ENCODE measurements around the gene IFNK. TPM values are rescaled to one million over a fixed set of nuclear protein-coding genes. Genes with fewer than 3 reads are reported as not detected.

The IFNK gene
- total RNA-seq, 2 donors from 2014 or later: not detected

- Mint-ChIP-seq H3K9me3 (peaks cover 9 to 10% of the 10 kb centered on the region in 2 donors), H3K27ac (peak overlapping the region; percentile 97 to 100), H3K36me3 (peaks cover 23 to 24% of the 10 kb centered on the region in 2 donors)
- ATAC-seq: peak; percentile 77 to 85
- peak; percentile 87 to 96 for DNase-seq (ENCODE audit: low spot score in 2 of 2)
Observed at GRCh38 chr9:27573634-27574590, 49.8 kb downstream of the IFNK start.

Other genes starting within 250 kb of the IFNK start
- not detected for gene EQTN, start 227.1 kb upstream of the IFNK start, total RNA-seq
- gene MOB3B, start 5.5 kb downstream of the IFNK start, total RNA-seq: 1 to 10 TPM; 1.3 to 2.3 TPM
- 10 to 100 TPM; 13.9 to 19.6 TPM for gene C9orf72, start 49.2 kb downstream of the IFNK start, total RNA-seq

All from activated naive CD4-positive, alpha-beta T cell treated with anti-CD3 and anti-CD28 coated beads, Interleukin-2, amount 50 U/mL, for 72 hours (primary cell).